HG02870 (cell line): ENCODE measurements around the gene CDK9.
"Not testable (repeated sequence)": the region's sequence is repeated elsewhere in the genome, so short reads cannot be mapped to it uniquely, and the experiment has no call there.

Experiments used
- ATAC-seq: cut with Tn5 transposase; IDR thresholded peaks from one replicate; pipeline ENCODE4 v1.9.1; 2021; ENCODE audit warnings: mild to moderate bottlenecking, moderate library complexity; ENCODE audit not compliant: unreplicated experiment

Gene CDK9

GRCh38 chr9:127779136-127779981 lies 6.5 kb upstream of the CDK9 start:
- peak; percentile 46 for ATAC-seq

GRCh38 chr9:127780126-127780885 lies 5.5 kb upstream of the CDK9 start:
- ATAC-seq, result no peak

- ATAC-seq, result not testable (repeated sequence)
Observed at GRCh38 chr9:127780909-127781308, 4.9 kb upstream of the CDK9 start.

GRCh38 chr9:127781806-127782205 lies 4.0 kb upstream of the CDK9 start:
- no peak for ATAC-seq

- no peak for ATAC-seq
Observed at GRCh38 chr9:127783111-127784008, 2.5 kb upstream of the CDK9 start.

GRCh38 chr9:127785023-127785932 lies 556 bp upstream of the CDK9 start:
- peak; percentile 51 for ATAC-seq

- no peak for ATAC-seq
Observed at GRCh38 chr9:127786773-127787104, 905 bp downstream of the CDK9 start.

GRCh38 chr9:127788337-127789011 lies 2.6 kb downstream of the CDK9 start:
- ATAC-seq, result no peak

- ATAC-seq, result no peak
Observed at GRCh38 chr9:127789179-127789578, 3.3 kb downstream of the CDK9 start.

- no peak for ATAC-seq
Observed at GRCh38 chr9:127790094-127790855, 4.4 kb downstream of the CDK9 start.

GRCh38 chr9:127791085-127791484 lies 5.3 kb downstream of the CDK9 start:
- no peak for ATAC-seq

- ATAC-seq, result no peak
Observed at GRCh38 chr9:127792417-127793031, 6.7 kb downstream of the CDK9 start.

GRCh38 chr9:127793093-127793708 lies 7.4 kb downstream of the CDK9 start:
- ATAC-seq, result no peak

- no peak for ATAC-seq
Observed at GRCh38 chr9:127794001-127794791, 8.4 kb downstream of the CDK9 start.

- no peak for ATAC-seq
Observed at GRCh38 chr9:127796225-127796813, 10.5 kb downstream of the CDK9 start.

- ATAC-seq, result no peak
Observed at GRCh38 chr9:127796852-127797370, 11.1 kb downstream of the CDK9 start.
